GDM1 (cell line): ENCODE data around the gene MLN.

Source experiments
- DNase-seq: peaks from one replicate; lab custom pipeline; 2025; lab: John Stamatoyannopoulos, UW

MLN gene, protein sequence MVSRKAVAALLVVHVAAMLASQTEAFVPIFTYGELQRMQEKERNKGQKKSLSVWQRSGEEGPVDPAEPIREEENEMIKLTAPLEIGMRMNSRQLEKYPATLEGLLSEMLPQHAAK

DNA sequence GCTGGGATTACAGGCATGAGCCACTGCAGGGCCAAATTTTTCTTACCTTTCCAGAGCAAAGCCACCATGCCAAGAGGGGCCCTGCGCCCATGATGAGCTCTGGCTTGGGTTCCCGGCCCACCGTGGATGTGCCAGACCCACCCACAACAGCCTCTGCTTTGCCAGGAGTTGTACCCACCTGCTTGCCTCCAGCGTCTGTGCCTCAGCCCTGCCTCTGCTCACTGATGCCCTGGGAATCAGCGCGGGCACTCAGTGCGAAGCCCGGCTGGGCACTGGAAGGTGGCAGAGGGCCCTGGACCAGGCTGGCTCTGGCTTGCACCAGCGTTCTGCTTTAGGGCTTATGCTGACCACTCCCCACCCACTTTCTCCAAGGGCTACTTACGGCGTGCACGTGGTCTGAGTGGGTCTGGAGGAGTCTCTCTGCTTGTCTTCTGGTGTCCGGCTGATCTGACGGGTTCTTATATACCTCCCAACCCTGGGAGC is at the start of gene MLN:
Gene MLN (minus strand): TSS at position 433 of the 483 bp plus-strand sequence. CDS start 2,840 bp downstream, outside the sequence.
- no peak for DNase-seq

DNA sequence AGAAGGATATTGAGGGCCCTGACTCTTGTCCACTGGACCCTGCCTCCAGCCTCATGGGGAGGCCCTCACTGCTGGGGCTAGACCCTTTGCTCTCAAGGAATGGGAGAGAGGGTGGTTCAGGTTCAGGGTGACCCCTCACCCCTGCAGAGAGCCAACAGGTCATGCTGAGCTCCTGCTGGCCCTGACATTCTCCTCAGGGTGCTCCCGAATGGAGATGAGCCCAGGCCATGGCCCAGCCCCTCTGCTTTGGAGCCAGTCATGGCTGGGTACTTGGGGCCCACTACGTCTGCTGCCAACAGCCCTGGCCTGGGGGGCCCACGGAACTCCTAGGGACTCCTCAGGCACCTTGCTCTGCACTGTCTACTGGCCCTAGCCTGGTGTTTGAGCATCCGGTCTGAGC is 49.2 kb upstream of the MLN start:
- no peak for DNase-seq

DNA sequence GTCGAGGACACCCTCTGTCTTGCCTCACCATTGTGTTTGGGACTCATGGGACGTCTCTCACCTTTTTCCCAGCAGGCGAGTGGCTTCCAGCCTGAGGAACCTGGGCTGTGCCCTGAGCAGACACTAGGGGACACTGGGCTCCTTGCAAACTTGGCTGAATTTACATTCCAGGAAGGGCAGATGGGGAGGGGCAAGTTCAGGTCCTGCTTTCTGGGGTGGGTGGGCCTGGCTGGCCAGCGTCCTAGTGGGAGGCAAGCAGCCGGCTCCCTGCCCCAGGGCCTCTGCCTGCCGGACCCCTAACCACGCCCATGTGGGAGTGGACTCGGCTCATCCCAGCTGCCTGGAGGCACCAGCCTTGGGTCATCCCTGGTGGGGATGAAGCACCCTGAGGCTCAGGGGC is 48.2 kb upstream of the MLN start:
- DNase-seq = peak; percentile 63

DNA sequence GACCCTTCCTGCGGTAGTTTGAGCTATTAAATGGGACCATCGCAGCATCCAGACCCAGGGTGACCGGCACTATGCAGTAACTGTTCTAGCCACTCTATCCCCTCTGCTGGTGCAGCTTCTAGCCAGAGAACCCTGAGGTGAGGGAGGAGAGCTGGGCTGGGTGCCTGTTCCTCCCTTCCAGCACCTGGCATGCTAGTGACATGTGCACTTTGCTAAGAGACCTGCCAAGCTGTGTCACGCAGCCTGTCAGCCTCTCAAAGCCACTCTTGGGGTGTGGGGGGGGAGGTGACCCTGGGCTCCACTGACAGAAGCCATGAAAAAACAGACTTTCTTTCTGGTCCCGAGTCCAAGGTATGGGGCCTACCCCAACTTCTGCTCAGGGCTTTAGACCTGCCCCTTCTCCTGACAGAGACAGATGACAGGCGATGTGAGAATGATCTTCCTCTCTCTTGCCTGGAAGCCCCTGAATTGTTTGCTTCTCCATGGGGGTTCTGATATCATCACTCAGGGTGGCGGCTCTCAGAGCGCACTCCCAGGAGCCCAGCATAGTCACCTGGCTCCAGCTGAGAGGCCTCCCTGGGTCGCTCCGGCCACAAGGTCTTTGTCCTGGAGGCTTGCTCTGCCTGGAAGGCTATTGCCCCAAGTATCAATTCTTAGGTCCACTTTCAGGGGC is 47.2 kb upstream of the MLN start:
- DNase-seq = no peak

DNA sequence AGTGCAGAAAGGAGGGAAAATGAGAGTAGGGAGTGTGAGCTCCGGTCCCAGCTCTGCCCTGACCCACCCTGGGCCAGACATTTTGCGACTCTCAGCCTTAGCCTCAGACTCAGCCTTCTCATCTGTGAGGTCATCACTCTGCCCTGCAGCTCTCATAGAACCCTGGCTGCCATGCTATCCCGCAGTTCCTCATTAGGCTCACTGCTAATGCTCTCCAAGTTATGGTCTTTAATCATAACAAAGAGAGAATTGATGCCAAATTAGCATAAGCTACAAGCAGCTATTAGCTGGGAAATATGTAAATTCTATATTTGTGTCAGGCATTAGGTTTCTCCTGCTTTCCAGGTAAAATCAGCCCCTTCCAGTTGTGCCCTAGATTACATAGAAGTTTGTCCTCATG is 46.5 kb upstream of the MLN start:
- DNase-seq = no peak

DNA sequence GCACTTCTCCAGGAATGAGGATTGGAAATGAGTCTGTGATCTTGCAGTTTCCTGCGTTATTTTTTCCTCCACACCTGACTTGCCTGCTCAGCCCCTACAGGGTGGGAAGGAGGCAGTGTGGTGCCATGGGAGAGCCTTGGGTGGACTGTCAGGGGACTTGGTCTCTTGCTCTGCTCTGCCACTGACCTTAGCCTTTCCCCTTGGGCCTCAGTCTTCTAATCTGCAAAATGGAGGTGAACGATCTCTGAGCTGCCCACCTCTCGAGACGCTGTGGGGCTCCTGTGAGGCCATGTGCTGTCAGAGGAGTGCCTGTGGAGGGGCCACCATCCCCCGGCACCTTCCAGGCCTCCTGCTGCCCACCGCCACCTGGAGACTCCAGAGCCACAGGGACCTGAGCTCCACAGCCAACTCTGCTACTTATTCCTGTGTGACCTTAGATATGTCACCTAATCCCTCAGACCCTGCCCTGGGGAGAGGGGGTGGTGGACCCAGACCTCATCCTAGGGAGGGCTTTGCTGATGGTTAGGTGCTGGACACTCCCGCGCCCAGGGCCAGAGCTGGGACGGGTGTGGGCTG is 45.8 kb upstream of the MLN start:
- no peak for DNase-seq

DNA sequence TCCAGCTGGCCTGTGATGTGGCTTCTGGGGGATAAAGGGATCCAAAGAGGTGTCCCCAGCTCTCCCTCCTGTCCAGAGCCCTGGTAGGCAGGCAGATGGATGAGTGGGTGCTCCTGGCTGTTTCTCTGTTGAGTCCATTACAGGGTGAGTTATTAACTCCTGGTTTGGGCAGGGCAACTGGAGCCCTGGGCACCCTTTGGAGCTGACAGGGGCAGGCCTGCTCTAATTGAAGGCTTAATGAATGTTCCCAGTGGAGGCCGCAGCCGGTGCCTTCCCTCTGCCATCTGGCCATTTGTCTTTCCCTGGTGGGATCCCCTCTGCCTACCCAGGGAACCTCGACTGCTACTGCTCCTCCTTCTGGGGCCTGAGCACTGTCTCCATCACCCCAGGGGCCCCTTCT is 44.7 kb upstream of the MLN start:
- no peak for DNase-seq

DNA sequence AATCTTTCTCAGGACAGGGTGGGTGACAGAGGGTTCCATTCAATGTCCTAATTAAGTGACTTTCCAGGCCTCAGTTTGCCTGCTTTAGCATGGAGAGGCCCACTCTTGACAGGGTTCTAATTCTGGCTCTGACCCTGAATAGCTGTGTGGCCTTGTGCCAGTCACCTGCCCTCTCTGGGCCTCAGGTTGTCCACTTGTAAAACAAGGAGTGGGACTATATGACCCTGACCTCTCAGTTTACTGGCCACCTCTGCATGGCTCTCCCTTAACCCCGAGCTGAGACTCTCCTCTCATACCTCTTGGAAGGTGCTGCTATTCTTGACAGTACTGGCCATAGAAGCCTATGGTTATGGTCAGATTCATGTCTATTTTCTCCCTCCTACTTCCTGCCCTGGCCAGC is 44.1 kb upstream of the MLN start:
- no peak for DNase-seq

DNA sequence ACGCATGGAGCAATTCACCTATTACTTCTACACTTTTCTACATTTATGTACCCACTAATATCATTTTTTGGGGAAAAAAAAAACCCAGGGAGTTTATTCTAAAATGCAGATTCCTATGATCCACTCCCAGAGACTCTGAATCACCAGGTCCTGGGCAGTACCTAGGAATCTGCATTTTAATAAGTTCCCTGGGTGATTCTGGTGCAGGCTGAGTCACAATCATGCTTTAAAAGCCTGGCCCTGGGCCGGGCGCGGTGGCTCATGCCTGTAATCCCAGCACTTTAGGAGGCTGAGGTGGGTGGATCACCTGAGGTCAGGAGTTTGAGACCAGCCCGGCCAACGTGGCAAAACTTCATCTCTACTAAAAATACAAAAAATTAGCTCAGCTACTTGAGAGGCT is 43.3 kb upstream of the MLN start:
- no peak for DNase-seq

DNA sequence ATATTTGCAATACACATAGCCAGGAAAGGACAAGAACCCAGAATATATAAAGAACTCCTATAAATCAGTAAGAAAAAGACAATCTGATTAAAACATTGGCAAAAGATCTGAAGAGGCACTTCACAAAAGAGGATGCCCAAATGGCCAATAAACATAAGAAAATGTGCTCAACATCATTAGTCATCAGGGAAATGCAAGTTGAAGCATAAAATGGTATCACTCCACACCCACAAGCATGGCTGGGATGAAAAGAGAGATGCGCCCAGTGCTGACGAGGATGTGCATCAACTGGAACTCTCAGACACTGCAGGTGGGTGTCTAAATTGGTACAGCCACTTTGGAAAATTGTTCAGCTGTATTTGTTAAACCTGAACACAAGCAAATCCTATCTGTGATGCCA is 42.4 kb upstream of the MLN start:
- DNase-seq = no peak

DNA sequence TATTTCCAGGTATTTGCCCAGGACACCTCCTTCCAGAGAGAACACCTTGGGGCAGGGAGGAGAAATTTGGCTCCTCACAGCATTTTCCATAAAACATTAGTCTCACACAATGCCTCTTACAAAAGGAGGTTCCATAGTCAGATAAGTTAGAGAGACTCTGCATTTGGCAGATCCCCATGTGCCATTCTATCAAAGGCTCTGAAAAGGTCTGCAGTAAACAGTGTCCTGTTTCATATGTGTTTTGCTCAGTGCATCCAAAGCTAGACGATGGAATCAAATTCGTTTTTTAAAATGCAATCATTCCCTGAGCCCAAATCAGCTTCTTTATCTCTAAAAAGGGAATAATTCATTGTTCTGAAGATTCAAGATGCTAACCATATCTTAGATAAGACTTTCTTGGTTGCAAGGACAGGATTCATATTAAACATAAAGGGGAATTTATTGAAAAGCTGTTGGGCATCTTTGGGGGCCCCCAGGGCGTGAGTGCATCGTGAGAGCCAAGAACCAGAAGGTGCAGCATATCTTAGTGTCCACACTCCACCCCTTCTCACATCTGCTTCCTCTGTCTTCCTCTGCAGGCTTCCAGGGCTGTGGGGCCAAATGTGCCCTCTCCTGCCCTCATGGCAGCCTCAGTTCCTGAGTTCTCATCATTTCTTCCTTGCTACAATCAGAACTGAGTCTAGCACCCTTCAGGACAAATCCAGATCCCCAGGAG is 41.4 kb upstream of the MLN start:
- DNase-seq = peak; percentile 35

DNA sequence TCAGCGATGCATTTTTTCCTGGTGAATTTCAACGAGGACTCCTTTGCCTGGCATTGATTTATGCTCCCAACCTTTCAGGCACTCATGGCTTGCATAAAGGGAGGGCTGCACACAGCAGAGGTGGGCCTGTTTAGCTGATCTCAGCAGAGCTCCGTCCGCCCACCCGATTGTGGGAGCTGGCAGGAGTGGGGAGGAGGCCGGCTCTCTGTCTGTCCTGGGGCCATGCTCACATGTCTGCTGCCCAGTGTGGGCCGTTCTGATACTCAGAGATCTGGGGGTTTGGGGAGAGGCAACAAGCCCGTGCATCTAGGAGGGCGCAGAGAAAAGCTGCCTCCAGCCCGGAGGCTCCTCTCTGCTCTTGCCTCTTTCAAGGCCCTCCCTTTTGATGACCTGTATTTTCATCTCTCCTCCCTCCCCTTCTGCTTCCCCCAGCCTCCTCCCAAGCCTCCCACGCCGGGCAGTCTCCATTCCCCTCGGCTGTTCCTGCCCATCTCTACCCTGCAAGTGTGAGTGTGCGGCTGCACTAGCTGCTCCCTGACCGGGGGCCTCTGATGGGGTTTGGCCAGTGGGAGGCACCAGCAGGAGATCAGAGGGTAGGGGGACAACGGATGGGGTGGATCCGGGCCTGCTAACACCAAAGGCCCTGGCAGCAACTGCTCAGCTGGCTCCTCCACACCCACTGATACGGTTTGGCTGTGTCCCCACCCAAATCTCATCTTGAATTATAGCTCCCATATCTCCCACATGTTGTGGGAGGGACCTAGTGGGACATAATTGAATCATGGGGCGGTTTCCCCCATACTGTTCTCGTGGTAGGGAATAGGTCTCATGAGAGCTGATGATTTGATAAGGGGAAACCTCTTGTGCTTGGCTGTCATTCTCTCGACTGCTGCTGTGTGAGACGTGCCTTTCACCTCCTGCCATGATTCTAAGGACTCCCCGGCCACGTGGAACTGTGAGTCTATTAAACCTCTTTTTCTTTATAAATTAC is 39.6 kb upstream of the MLN start:
- no peak for DNase-seq

DNA sequence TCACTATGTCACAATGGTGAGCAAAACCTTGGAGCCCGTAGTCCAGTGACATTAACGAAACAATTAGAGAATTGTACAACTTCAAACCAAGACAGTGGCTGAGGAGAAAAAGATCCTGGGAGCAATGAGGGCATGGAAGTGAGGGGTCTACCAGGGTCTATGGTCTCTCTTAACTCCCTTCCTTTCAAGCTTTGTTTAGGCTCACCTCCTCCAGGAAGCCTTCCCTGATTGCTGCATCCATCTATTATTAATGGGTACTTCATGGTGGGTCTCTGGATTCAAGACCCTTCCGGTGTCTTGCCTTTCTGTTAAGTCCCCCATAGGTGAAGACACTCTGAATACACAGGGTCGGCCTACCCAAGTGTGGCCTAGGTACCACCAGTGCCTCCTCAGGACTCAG is 38.1 kb upstream of the MLN start:
- no peak for DNase-seq

DNA sequence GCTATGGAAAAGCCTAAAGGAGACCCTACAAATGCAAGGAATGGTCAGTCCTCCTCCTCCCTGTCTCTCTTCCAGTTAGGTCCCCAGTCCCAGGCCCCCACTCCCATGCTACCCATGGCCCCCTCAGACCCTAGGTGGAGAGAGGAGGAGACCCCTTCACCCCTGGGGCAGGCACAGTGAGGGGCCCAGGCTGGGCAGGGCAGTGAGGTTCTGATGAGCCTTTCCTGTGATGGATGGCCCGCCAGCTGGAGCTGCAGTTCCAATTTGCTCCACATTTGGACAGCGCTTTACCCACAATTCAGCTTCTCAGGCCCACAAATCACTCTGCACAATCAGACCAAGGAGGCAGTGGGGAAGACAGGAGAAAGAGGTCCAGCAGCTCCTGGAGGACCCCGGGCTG is 37.3 kb upstream of the MLN start:
- no peak for DNase-seq

DNA sequence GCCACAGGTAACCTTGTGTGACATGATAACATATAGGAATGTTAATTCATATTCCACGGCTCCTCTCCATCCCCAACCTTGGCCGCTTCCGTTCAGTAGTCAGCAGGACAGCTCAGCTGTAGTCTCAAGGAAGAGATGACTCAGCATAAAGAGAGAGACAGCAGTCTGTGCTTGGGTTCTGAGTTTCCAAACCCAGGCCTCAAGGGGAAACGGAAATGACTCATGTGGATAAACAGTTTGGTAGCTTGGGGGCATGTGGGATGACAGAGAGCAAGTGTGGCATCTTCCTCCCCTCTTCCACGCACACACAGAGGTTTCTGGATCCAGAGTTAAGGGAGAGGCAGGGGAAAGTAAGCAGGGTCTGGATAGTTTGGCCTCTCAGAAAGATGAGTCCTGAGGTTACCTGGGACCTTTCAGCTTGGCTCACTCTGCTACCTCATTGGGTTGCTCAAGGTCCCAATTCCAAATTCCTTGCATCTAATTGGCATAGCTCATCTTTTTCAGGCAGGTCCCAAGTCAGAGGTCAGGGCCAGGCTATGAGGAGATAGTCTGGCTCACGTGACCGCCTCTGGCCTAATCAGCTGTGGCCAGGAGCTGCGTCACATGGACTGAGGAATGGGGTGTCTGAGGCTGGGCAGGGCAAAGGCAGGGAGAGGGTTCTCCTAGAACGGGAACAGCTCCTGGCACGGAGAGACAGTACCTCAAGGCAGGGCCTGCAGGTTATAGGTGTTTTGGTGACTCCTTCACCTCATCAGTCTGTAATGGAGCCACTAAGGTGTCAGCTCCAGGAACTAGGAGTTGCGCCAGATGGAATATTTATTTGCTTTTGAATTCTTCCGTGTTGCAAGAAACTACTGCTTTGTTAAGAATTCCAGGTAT is 36.5 kb upstream of the MLN start:
- peak; percentile 76 for DNase-seq

DNA sequence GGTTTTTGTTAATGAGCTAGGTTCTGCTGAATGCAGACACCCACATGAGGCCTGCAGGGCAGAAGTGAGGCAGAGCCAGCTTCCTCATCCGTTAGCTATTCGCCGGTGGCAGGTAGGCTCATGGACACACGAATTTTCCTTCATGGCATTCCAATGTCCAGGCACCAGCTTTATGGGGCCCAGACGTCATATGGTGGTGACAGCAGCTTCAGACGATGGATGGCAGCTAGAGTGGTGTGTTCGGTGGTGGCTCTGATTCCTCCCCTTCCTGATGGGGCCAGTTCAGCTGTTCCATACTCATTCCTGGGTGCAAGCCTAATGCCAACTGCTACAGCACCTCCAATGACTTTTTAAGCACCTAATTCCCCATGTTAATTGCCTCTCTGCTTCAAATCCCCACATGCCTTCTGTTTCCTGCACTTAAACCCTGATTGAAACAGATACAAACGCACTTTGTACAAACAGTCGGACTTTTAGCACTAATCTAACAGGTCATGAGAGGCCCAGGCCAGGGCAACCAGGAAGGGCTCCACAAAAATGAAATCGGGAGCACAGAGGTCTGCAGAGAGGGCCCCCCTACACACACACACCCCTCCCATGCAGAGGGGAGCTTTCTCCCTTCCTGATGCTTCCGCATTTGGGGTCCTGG is 35.7 kb upstream of the MLN start:
- no peak for DNase-seq

DNA sequence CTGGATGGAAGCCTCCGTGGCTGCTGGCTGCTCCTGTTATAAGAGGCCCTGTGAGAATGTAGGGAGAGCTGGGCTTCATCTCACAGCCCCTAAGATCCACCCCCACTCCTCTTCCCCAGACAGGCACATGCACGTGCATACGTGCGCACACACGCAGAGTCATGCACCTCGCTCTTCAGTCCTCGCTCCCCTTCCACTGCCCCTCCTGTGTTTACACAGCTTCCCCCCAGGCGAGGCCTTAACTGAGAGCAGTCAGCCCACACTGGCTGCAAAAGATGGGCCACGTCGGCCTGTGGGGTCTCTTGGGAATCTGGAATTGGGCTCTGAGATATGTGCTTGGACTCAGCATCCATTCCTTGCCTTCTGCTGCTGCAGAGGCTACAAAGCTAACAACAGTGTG is 35.2 kb upstream of the MLN start:
- DNase-seq = no peak

DNA sequence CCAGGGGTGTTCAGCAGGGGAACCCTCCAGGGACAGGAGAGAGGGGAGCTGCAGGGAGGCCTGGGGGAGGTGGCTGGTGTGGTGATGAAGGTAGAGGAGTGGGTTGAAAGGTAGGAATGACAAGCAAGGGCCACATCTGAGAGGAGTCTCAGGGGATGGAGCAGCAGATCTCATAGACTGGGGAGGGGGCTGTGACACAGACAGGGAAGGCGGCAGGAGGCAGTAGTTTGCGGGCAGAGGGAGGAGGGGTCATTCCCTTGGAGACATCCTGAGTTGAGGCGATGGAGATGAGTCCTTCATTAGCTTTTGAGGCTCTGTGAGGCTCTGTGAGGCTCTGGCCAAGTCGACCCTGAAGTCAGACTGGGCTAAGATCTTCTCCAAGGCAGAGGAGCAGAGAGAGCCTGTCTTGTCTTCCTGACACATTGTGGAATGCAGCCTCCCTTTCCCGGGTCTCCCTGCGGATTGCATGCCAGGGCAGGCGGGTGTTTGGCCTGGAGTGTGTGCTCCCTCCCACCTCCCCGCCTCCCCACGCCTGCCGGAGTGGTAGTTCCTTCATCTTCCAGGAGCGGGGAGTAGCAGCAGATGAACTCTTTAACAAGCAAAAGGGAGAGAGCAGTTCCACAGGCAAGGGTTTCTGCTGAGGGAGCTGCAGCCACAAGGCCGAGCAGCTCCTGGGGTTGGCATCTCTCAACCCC is 34.3 kb upstream of the MLN start:
- no peak for DNase-seq

DNA sequence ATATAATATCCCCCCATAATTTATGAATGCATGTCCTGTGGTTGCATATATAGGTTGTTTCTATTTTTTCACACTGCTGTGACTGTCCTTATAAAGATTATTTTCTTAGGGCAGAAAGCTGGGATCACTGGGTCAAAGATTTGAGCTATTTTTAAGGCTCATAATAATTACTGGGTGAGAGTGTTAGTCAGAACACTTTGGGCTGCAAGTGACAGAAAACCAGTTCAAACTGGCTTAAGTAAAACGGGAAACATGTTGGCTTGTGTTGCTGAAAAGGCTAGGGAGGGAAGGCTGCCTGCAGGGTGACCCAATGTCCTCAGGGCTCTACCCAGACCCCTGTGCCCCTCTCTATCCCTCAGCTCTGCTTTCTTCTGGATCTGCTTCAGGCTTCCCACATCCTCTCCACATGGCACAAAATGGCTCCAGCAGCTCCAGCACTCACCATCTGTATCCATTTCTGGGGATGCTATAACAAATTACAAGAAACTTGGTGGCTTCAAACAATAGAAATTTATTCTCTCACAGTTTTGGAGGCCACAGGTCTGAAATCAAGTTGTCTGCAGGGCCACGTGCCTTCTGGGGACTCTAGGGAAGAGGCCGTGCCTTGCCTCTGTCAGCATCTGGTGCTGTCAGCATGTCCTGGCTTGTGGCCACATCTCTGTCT is 33.1 kb upstream of the MLN start:
- DNase-seq = no peak
